HepG2 (cell line): Measurements from ENCODE around the gene CYSRT1. TPM values are rescaled to one million over a fixed set of nuclear protein-coding genes. Genes with fewer than 3 reads are reported as not detected.

Experiments used
- BHLHE40 ChIP-seq: IDR thresholded peaks from 2 replicates; pipeline ENCODE4 v1.6.1; 2011; ENCODE audit warnings: low read length, improper control_type of control experiment
- EP300 ChIP-seq, 3 experiments: sonication (generic) in 1 of 3; formaldehyde crosslinking in 1 of 3; IDR thresholded peaks; 2 replicates each; pipeline versions ENCODE4 v1.5.1 to v1.6.1; 2011 to 2020; ENCODE audit warnings: low read depth in 2 of 3, low read length in 2 of 3, borderline replicate concordance in 1 of 3, improper control_type of control experiment in 1 of 3, mild to moderate bottlenecking in 1 of 3, missing genetic modification reagents in 1 of 3, moderate library complexity in 1 of 3
- FOXO1 ChIP-seq: sonication (generic); formaldehyde crosslinking; IDR thresholded peaks from 2 replicates; pipeline ENCODE4 v1.4.0; 2020; ENCODE audit warnings: missing genetic modification reagents
- HMG20A ChIP-seq: IDR thresholded peaks from 2 replicates; pipeline ENCODE4 v1.6.1; 2016; ENCODE audit warnings: borderline replicate concordance
- HNF4A ChIP-seq: sonication (generic); formaldehyde crosslinking; IDR thresholded peaks from 2 replicates; pipeline ENCODE4 v1.4.0; 2020; ENCODE audit warnings: missing genetic modification reagents
- KIAA2018 ChIP-seq: sonication (generic); formaldehyde crosslinking; IDR thresholded peaks from 2 replicates; pipeline ENCODE4 v1.5.0; 2020; ENCODE audit warnings: mild to moderate bottlenecking, missing genetic modification reagents, borderline replicate concordance
- NCOR1 ChIP-seq: fragments of 200-600 bp; sonication (generic); IDR thresholded peaks from 2 replicates; pipeline ENCODE4 v1.7.0; 2017; ENCODE audit warnings: antibody characterized with exemption, low read length, borderline replicate concordance
- PITX1 ChIP-seq: sonication (generic); formaldehyde crosslinking; IDR thresholded peaks from 2 replicates; pipeline ENCODE4 v1.5.1; 2020; ENCODE audit warnings: mild to moderate bottlenecking, missing genetic modification reagents
- PRPF4 ChIP-seq: fragments of 200-400 bp; formaldehyde crosslinking; IDR thresholded peaks from 2 replicates; pipeline ENCODE4 v1.6.1; 2016; ENCODE audit warnings: low read length, low read depth; ENCODE audit not compliant: poor library complexity, severe bottlenecking
- SMC3 ChIP-seq: IDR thresholded peaks from 2 replicates; pipeline ENCODE4 v1.6.1; 2011; ENCODE audit warnings: low read length, improper control_type of control experiment
- TFE3 ChIP-seq: IDR thresholded peaks from 2 replicates; pipeline ENCODE4 v1.6.1; 2016
- ZKSCAN8 ChIP-seq: IDR thresholded peaks from 2 replicates; pipeline ENCODE4 v1.6.1; 2016; ENCODE audit warnings: borderline replicate concordance, missing genetic modification reagents, missing compliant biosample characterization
- ZNF30 ChIP-seq: sonication (generic); formaldehyde crosslinking; IDR thresholded peaks from 2 replicates; pipeline ENCODE4 v1.5.0; 2020; ENCODE audit warnings: mild to moderate bottlenecking, missing genetic modification reagents
- ZNF503 ChIP-seq: sonication (generic); formaldehyde crosslinking; IDR thresholded peaks from 2 replicates; pipeline ENCODE4 v1.4.0; 2020; ENCODE audit warnings: missing genetic modification reagents
- ZNF777 ChIP-seq: sonication (generic); formaldehyde crosslinking; IDR thresholded peaks from 2 replicates; pipeline ENCODE4 v1.4.0; 2020; ENCODE audit warnings: missing genetic modification reagents
- ZNF891 ChIP-seq: sonication (generic); formaldehyde crosslinking; IDR thresholded peaks from 2 replicates; pipeline ENCODE4 v1.5.0; 2020; ENCODE audit warnings: mild to moderate bottlenecking, missing genetic modification reagents
- polyA plus RNA-seq, 8 experiments: library from polyadenylated mRNA; depleted of rRNA in 3 of 8; stranded (reverse) in 7 of 8; unstranded in 1 of 8; fragments of >200 nt; fragmentation: Illumina TruSeq in 4 of 8; extraction: Trizol in 4 of 8; gene quantifications; 2 replicates each; pipeline versions ENCODE4 v1.2.1 to v1.2.3, GENCODE V29; 2011 to 2016; ENCODE audit warnings: low read depth in 4 of 8, missing spikeins in 1 of 8, mixed read lengths in 1 of 8; ENCODE audit not compliant: insufficient read depth in 1 of 8
- total RNA-seq, 5 experiments: library from RNA; depleted of rRNA; stranded (reverse); fragments of >200 nt; fragmentation: Illumina TruSeq; extraction: Trizol; gene quantifications; 2 replicates each; pipeline ENCODE4 v1.2.3, GENCODE V29; 2016; ENCODE audit warnings: low read depth in 1 of 5

The CYSRT1 gene
- total and polyA plus RNA-seq, 2 of the 13 experiments (the other 11 are each of a cell fraction or from before 2014, with no cell fraction given): 1.5 to 2.1 TPM

GRCh38 chr9:137236238-137236935, 11.4 kb downstream of the CYSRT1 start (continued):
- TF ChIP-seq KIAA2018 (CRISPR knock-in tag) (no peak), FOXO1 (CRISPR knock-in tag) (peak; percentile 14; the same call in 1 of the 2 replicates), ZKSCAN8 (peak; percentile 42; the same call in 1 of the 2 replicates), EP300 (IDR thresholded peaks at IDR 0.05; ENCODE audit: low read depth in 2 of 2, low read length in 2 of 2) (peak in 1 of 2 experiments; percentile 52; a peak in 2 of 4 replicates), EP300 (CRISPR knock-in tag; IDR thresholded peaks at IDR 0.05; ENCODE audit: borderline replicate concordance) (no peak; the same call in 1 of the 2 replicates), HNF4A (CRISPR knock-in tag) (peak; percentile 46), ZNF891 (CRISPR knock-in tag) (no peak), SMC3 (peak; percentile 51; the same call in 1 of the 2 replicates), ZNF30 (CRISPR knock-in tag) (no peak), HMG20A (CRISPR knock-in tag) (no peak), TFE3 (CRISPR knock-in tag) (peak; percentile 97), NCOR1 (peak; percentile 23; the same call in 1 of the 2 replicates), ZNF503 (CRISPR knock-in tag) (peak; percentile 88; the same call in 1 of the 2 replicates), BHLHE40 (peak; percentile 51), PRPF4 (no peak), ZNF777 (peak; percentile 51; the same call in 1 of the 2 replicates), PITX1 (peak; percentile 46)
